HG03045 (cell line): ENCODE results near the gene ANO7.

ENCODE experiments used
- ATAC-seq: cut with Tn5 transposase; IDR thresholded peaks from one replicate; pipeline ENCODE4 v1.9.1; 2021; ENCODE audit warnings: mild to moderate bottlenecking, moderate library complexity; ENCODE audit not compliant: unreplicated experiment

ANO7 gene

GRCh38 chr2:241157841-241158545 lies 30.5 kb upstream of the ANO7 start:
- no peak for ATAC-seq

- ATAC-seq, result no peak
These were observed 30.0 kb upstream of the ANO7 start for GRCh38 chr2:241158546-241158900.

DNA sequence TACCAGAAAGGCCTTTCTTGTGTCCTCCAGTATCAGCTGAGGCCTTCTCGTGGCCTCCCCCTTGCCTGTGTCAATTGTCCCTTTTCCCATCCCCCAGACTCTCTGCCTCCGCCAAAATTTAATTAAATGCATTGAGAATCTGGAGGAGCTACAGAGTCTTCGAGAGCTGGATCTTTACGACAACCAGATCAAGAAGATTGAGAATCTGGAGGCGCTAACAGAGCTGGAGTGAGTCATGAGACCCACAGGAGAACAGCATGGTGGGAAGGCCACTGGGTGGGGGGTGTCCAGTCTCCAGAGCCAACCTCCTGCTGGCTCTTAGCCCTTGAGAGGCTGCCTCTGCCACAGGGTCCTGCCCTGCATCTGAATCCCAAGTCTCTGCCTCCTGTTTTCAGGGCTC lies 29.4 kb upstream of the ANO7 start:
- no peak for ATAC-seq

- no peak for ATAC-seq
These were observed 28.2 kb upstream of the ANO7 start for GRCh38 chr2:241160318-241160717.

- ATAC-seq, result no peak
These were observed 26.7 kb upstream of the ANO7 start for GRCh38 chr2:241161646-241162281.

GRCh38 chr2:241163601-241164118 lies 24.8 kb upstream of the ANO7 start:
- no peak for ATAC-seq

DNA sequence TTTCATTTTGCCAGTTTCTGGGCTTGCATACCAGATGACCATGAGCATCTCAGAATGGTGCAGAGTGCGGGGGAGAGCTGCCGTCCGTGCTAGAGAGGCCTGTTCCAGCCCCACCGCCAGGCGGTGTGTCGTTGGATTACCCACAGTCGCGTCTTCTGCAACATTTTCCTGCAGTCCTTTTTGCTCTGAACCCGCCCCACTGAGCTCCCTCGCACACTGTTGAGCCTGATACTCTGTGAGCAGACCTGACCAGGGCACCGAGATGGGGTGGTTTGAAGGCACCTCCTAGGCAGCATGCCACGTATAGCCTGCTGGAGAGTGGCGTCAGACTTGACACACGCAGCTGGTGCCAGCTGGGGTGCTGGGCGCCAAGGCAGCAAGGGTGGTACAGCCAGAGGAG lies 20.1 kb upstream of the ANO7 start:
- no peak for ATAC-seq

DNA sequence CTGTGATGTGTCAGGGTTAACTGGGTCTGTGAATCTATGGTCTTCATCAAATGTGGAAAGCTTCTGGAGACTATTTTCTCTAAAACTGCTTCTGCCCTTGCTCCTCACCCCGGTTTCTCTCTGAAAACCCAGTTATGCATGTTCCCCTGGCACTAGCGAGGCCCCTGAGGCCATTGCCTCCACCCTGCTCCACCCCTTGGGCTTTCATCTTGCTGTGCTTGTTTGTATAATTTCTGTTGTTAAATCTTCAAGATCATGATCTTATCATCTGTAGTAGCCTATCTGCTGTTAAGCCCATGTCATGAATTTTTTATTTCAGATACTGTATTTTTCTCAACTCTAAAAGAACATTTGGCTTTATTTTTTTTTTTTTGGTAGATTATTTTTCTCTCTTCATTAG lies 14.9 kb upstream of the ANO7 start:
- ATAC-seq, result no peak

- no peak for ATAC-seq
These were observed 10.7 kb upstream of the ANO7 start for GRCh38 chr2:241177526-241178334.

DNA sequence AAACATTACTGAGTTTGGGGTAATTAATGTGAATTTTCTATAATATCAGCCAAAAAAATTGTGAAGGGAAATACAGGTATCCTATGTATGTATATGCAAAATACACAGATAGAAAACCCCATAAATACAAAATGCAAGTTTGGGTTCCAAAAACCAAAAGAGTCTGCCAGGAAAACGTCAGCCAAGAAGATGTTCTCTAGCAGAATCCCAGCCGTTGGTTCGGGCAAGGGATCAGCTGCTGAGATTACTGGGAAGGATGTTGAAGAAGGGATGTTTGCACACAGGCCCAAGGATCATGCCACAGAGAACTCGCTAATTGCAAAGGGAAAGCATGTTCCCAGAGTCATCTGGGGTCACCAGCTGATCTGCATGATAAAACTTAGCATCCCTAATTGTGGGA lies 9.5 kb upstream of the ANO7 start:
- no peak for ATAC-seq

DNA sequence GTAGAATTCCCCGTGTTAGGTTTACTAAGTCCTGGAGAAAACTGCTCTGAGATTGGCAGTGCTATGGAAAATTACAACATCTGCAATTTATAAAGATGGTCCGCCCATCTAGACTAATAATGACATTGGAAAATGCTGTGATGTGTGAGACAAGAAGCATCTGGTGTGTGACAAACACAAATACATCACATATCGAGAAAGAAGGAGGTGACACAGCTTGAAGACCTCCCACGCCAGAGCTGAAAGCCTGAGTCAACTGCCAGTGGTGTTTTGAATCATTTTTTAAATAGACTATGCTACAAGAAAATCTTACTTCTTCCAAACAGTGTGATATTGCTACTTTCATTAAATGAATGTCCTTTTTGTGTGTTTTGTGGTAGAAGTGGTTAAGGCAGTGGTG lies 8.6 kb upstream of the ANO7 start:
- no peak for ATAC-seq

GRCh38 chr2:241180495-241180894 lies 8.0 kb upstream of the ANO7 start:
- no peak for ATAC-seq

DNA sequence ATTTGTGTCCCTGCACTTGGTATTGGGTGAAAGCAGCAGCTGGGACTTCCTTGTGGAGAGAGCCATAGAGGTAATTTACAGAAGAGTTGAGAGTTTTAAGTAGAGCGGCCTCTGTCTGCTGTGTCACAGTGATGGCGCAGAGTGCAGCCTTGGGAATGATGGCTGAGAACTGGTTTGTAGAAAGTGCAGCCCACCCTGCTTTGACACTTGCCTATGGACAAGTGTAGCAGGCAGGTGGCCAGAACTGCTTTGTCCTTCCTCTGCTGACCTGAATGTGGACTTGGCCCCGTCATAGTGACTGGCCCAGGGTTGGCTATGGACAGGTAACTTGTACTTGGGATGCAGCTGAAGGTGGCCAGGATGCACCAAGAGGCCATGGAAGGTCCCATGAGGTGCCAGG lies 6.4 kb upstream of the ANO7 start:
- ATAC-seq, result no peak

- ATAC-seq, result no peak
These were observed 5.8 kb upstream of the ANO7 start for GRCh38 chr2:241182531-241183133.

DNA sequence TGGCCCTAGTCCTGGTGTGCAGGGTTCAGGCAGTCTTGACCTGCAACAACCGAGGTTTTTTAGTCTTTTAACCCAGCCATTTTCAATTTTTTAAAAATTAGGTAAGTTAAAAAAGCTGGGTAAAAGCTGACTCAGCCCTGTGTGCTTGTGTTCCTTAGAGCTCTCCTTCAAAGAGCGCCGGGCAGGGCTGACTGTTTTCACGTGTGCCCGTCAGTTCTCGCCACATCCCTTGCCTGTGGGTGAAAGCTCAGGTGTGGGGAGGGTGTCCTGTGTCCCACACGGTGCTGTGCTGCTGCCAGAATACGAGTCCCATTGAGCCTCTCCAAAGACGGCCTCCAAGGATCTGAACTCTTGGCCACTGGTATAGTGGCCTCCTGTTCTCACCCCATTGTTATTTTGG lies 5.3 kb upstream of the ANO7 start:
- no peak for ATAC-seq

DNA sequence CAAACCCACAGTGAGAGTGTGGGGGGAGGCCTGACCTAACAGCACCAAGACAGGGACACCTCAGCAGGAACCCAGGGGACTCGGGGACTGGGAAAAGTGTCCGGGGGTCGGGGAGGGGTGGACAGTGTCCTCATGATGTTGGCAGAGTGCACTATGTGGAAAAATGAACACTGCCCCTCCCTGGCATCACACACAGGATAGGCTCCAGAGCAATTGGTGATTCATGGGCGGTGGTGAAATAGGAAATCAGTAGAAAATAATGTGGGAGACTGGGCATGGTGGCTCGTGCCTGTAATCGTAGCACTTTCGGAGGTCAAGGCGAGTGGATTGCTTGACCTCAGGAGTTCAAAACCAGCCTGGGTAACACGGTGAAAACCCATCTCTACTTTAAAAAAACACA lies 3.6 kb upstream of the ANO7 start:
- no peak for ATAC-seq

DNA sequence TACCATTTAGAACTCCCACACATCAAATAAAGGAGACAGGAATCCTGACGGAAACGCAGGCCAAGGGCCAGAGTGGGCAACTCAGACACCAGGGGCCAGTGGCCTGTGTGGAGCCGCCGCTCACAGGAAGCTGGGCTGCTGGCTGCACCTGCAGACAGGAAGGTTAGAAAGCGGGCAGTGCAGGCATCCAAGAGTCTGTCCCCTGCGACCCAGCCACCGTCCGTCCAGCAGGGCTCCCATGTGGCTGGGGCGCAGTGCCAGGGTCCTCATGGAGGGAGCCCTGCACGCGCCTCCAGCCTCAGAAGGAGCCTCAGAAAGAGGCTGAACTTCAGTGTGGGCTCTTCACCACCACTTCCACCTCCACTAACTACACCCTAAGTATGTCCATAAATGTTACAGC lies 2.5 kb upstream of the ANO7 start:
- no peak for ATAC-seq

- ATAC-seq, result no peak
These were observed 1.2 kb upstream of the ANO7 start for GRCh38 chr2:241187101-241187917.

DNA sequence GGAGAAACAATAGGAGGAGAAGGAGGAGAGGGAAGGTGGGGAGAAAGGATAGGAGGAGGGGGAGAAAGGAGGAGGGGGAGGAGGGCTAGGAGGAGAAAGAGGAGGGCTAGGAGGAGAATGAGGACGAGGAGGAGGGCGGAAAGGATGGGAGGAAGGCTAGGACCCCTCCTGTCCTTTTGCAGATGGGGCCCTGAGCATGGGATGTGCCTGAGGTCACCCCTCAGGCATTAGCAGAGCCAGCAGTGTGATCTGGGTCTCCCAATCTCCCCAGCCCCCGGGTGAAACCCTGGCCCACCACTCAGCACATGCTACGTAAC lies 601 bp upstream of the ANO7 start:
- ATAC-seq, result no peak

- no peak for ATAC-seq
These were observed 797 bp downstream of the ANO7 start for GRCh38 chr2:241189093-241189855.
